Measurements from ENCODE around the gene PCSK5.

DNA sequence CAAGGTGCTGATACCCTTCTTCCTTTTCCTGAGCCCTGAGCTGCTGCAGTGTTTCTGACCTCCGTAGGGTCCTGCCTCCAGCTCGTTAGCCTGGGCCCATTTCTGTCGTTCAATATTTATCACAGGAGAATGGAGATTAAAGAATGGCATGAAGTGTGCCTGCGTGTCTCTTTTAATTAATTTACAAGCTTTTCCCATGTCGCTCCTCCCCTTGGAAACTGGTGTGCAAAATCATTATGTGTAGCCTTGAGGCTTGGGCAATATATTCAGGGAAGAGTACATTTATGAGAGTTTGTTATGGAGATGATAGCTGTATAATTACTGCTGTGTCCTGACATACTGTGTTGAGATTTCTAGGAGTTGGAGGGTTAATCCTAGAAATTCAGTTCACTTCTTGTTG, 99.7 kb downstream of the PCSK5 start:
- TF ChIP-seq POLR2A (IDR thresholded peaks at IDR 0.05; ENCODE audit: low read length): no peak
- TF ChIP-seq GATA1 (IDR thresholded peaks at IDR 0.05; ENCODE audit: low read depth, low read length): no peak
